B cell (primary cell): ENCODE measurements around the gene MAPK1. TPM values are rescaled to one million over a fixed set of nuclear protein-coding genes. Genes with fewer than 3 reads are reported as not detected.
A peak's percentile ranks its signal among the peaks of the same experiment; 100 is the strongest.

Experiments
- ATAC-seq: fragments of 200-7000 bp; cut with Tn5 transposase; one replicate; pipeline ENCODE4 v1.10.0; 2021; ENCODE audit warnings: low read depth, mild to moderate bottlenecking, moderate number of reproducible peaks, moderate library complexity
- CTCF ChIA-PET: fragments of 350-600 bp; sonication (Branson Sonifier 250); formaldehyde crosslinking; loops from one replicate; lab custom pipeline; 2021; ENCODE audit warnings: antibody characterized with exemption, inconsistent platforms; lab: Charles Lee
- POLR2A ChIA-PET: fragments of 350-600 bp; sonication (Branson Sonifier 250); formaldehyde crosslinking; loops from one replicate; lab custom pipeline; 2021; ENCODE audit warnings: antibody characterized with exemption; lab: Charles Lee
- DNase-seq: peaks from one replicate; pipeline ENCODE4 v3.0.0; 2013
- H2AFZ ChIP-seq: 2 replicates; pipeline ENCODE4 v1.6.1; 2012; ENCODE audit warnings: mild to moderate bottlenecking, low read depth, low read length; ENCODE audit not compliant: insufficient read depth, poor library complexity, severe bottlenecking
- H3K27ac ChIP-seq, 2 donors: 1 replicate in 1 of 2; 2 replicates in 1 of 2; pipeline ENCODE4 v1.5.1; 2012 to 2013; ENCODE audit warnings: low read length in 2 of 2, mild to moderate bottlenecking in 2 of 2, moderate library complexity in 1 of 2
- H3K27me3 ChIP-seq, 4 experiments: fragments of 200-600 bp in 1 of 4; sonication (generic) in 1 of 4; replicated peaks in 1 of 4; 1 replicate in 2 of 4; 2 replicates in 2 of 4; pipeline versions ENCODE4 v1.6.1 to v1.7.0; 2013 to 2016; ENCODE audit warnings: low read length in 3 of 4, mild to moderate bottlenecking in 2 of 4, mixed read lengths in 1 of 4, moderate library complexity in 1 of 4; ENCODE audit not compliant: insufficient read depth in 4 of 4, control insufficient read depth in 3 of 4; ENCODE audit errors: control extremely low read depth in 1 of 4
- H3K36me3 ChIP-seq, 2 experiments: replicated peaks in 1 of 2; 1 replicate in 1 of 2; 2 replicates in 1 of 2; pipeline versions ENCODE4 v1.6.1 to v1.7.1; 2013; ENCODE audit warnings: low read length in 1 of 2; ENCODE audit not compliant: insufficient read depth in 2 of 2, control insufficient read depth in 1 of 2; ENCODE audit errors: control extremely low read depth in 1 of 2, extremely low read depth in 1 of 2
- H3K4me1 ChIP-seq, 2 donors: fragments of 200-600 bp in 1 of 2; sonication (generic) in 1 of 2; 1 replicate in 1 of 2; 2 replicates in 1 of 2; pipeline versions ENCODE4 v1.5.1 to v1.6.1; 2013 to 2017; ENCODE audit warnings: low read length in 2 of 2; ENCODE audit not compliant: control insufficient read depth in 2 of 2, insufficient read depth in 2 of 2
- H3K4me2 ChIP-seq: replicated peaks from 2 replicates; pipeline ENCODE3; 2012; ENCODE audit warnings: mild to moderate bottlenecking, low read depth, low read length; ENCODE audit not compliant: poor library complexity, severe bottlenecking
- H3K4me3 ChIP-seq, 5 experiments: fragments of 200-600 bp in 1 of 5; sonication (generic) in 1 of 5; 1 replicate in 3 of 5; 2 replicates in 2 of 5; pipeline versions ENCODE4 v1.5.1 to v1.7.0; 2011 to 2016; ENCODE audit warnings: low read length in 4 of 5, mild to moderate bottlenecking in 4 of 5, low read depth in 2 of 5, control low read depth in 1 of 5, moderate library complexity in 1 of 5; ENCODE audit not compliant: insufficient read depth in 1 of 5; ENCODE audit errors: control extremely low read depth in 1 of 5, extremely low read depth in 1 of 5
- H3K79me2 ChIP-seq: fragments of 200-600 bp; sonication (generic); one replicate; pipeline ENCODE4 v1.6.0; 2016; ENCODE audit warnings: low read length; ENCODE audit not compliant: control insufficient read depth, insufficient read depth
- H3K9ac ChIP-seq: fragments of 200-600 bp; sonication (generic); 2 replicates; pipeline ENCODE4 v1.6.1; 2017; ENCODE audit warnings: mild to moderate bottlenecking, low read length, moderate library complexity
- H3K9me3 ChIP-seq, 3 donors: one replicate each; pipeline versions ENCODE4 v1.6.1 to v1.7.1; 2013; ENCODE audit warnings: low read length in 2 of 3; ENCODE audit not compliant: control insufficient read depth in 2 of 3, insufficient read depth in 1 of 3; ENCODE audit errors: control extremely low read depth in 1 of 3
- H4K20me1 ChIP-seq: 2 replicates; pipeline ENCODE4 v1.6.0; 2012; ENCODE audit warnings: mild to moderate bottlenecking, low read length; ENCODE audit not compliant: insufficient read depth, control insufficient read depth, poor library complexity, severe bottlenecking
- H3K27ac Mint-ChIP-seq: one replicate; pipeline ENCODE4 v1.8.0; 2021; ENCODE audit warnings: mixed read lengths
- H3K27me3 Mint-ChIP-seq: one replicate; pipeline ENCODE4 v1.8.0; 2021; ENCODE audit warnings: mixed read lengths
- H3K4me1 Mint-ChIP-seq: one replicate; pipeline ENCODE4 v1.8.0; 2021; ENCODE audit warnings: mixed read lengths
- H3K4me3 Mint-ChIP-seq: one replicate; pipeline ENCODE4 v1.8.0; 2021; ENCODE audit warnings: mixed read lengths
- H3K9me3 Mint-ChIP-seq: one replicate; pipeline ENCODE4 v1.8.0; 2022; ENCODE audit warnings: mixed read lengths; ENCODE audit not compliant: insufficient read depth
- CTCF ChIP-seq: fragments of 200-600 bp; IDR thresholded peaks from one replicate; pipeline ENCODE4 v1.8.0; 2022; ENCODE audit warnings: antibody characterized with exemption, mild to moderate bottlenecking
- EZH2 ChIP-seq: IDR thresholded peaks from 2 replicates; pipeline ENCODE4 v1.6.1; 2012; ENCODE audit warnings: borderline replicate concordance, low read depth, mild to moderate bottlenecking, moderate library complexity, low read length; ENCODE audit not compliant: insufficient read depth, poor library complexity, severe bottlenecking
- WGBS: methylation state at CpG from one replicate; pipeline ENCODE4 v1.1.5; 2013; ENCODE audit warnings: missing lambda C conversion rate; ENCODE audit not compliant: insufficient coverage; 5-methylcytosine and 5-hydroxymethylcytosine counted together
- intact Hi-C: fragments of 100-400 bp; cut with micrococcal nuclease; formaldehyde crosslinking; loops from one replicate; pipeline ENCODE4 v1.10.0; 2022
- polyA plus RNA-seq: library from polyadenylated mRNA; depleted of rRNA; stranded (reverse); fragments of >200 nt; gene quantifications from 2 replicates; pipeline ENCODE4 v1.2.3, GENCODE V29; 2012
- total RNA-seq, 2 donors: library from RNA; stranded (reverse); fragments of 120-200 nt in 1 of 2; gene quantifications; 1 replicate in 1 of 2; 2 replicates in 1 of 2; pipeline versions ENCODE4 v1.2.3 to v1.2.4, GENCODE V29; 2013 to 2022

Gene MAPK1
- total and polyA plus RNA-seq, 2 donors (not counting 1 experiment from before 2014, with no cell fraction given) = 24.0 to 155 TPM

GRCh38 chr22:21816472-21816786 is 51.0 kb downstream of the MAPK1 start:
- H3K27ac Mint-ChIP-seq = peak overlapping the region; percentile 97
- CTCF ChIA-PET = interaction anchor here (0.5 kb wide), 1 partner anchor 55 kb away, joined by 3 read pairs; no protein-coding TSS in a partner anchor

More at GRCh38 chr22:21816472-21816786, 51.0 kb downstream of the MAPK1 start:
- 0% methylated on average over 2 of the region's 2 CpGs for WGBS
- H3K4me2 ChIP-seq = peak overlapping the region; percentile 67
- no peak for ATAC-seq
- peak overlapping the region; percentile 62 for H3K9ac ChIP-seq
- Mint-ChIP-seq H3K4me1 (peaks cover 74% of the 10 kb centered on the region), H3K27me3 (no peaks in the 10 kb centered on the region), H3K4me3 (peak overlapping the region; percentile 91), H3K9me3 (no peaks in the 10 kb centered on the region)
- peaks cover 93% of the 10 kb centered on the region for H3K79me2 ChIP-seq
- no peaks in the 10 kb centered on the region for H3K27me3 ChIP-seq
- H3K9me3 ChIP-seq = no peaks in the 10 kb centered on the region
- peaks cover 1% of the 10 kb centered on the region in 2 experiments for H3K36me3 ChIP-seq
- POLR2A ChIA-PET = interaction anchor here (0.5 to 1.9 kb wide), 6 partner anchors 17 to 101 kb away, joined by 3 to 5 read pairs (median 4); partner anchors contain the start of gene MAPK1
- H3K27ac ChIP-seq = peak overlapping the region; percentile 89 to 96
- peaks cover 57 to 62% of the 10 kb centered on the region in 2 donors for H3K4me1 ChIP-seq
- TF ChIP-seq EZH2 (no peak), CTCF (no peak)
- no peak for DNase-seq
- H4K20me1 ChIP-seq = peaks cover 2% of the 10 kb centered on the region
- intact Hi-C loops = loop anchor here (1.0 to 10.0 kb wide), 5 partner anchors 18 to 298 kb away; partner anchors contain the start of genes PPM1F and YPEL1
- H3K4me3 ChIP-seq = peak overlapping the region in 1 of 5 experiments; percentile 50
- no peak overlapping the region for H2AFZ ChIP-seq
